Measurements from ENCODE around the gene ARRB2. TPM values are rescaled to one million over a fixed set of nuclear protein-coding genes. Genes with fewer than 3 reads are reported as not detected.
A peak's percentile ranks its signal among the peaks of the same experiment; 100 is the strongest.

Gene ARRB2
- total RNA-seq, 1 experiment from 2014 or later, result 75.3 TPM

DNA sequence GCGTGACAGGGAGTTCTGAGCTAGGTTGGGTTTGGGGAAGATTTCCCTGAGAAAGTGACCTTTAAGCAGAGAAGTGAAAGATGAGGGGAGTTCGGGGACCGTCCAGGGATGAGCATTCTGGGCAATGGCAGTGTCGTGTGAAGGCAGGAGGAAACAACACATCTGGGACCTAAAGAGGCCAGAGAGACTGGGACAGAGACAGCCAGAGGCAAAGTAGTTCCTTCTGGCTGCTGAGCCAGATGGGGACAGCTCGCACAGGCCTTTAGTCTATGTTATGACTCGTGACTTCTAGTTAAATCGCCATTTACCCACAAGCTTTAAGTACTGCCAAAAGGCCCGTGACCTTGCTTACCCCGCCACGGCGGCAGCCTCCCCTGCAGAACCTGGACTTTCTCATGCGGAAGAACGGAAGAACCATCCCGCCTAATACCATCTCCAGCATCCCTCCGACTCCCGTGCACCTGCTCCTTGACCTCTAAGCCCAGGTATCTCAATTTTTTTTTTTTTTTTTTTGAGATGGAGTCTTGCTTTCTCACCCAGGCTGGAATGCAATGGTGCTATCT, 12.3 kb downstream of the ARRB2 start:
- H3K4me1 ChIP-seq (ENCODE audit: insufficient read depth, low read length), result no peaks in the 10 kb centered on the region
- H3K36me3 Mint-ChIP-seq (ENCODE audit: insufficient read depth in 1 of 3, low read depth in 3 of 3), result peaks cover 5 to 36% (median 32%) of the 10 kb centered on the region in 3 experiments; a peak in 6 of 7 replicates
- H3K27ac Mint-ChIP-seq, result peak overlapping the region in 2 of 3 experiments; percentile 14 to 35; a peak in 2 of 7 replicates
- no peak overlapping the region for H3K14ac ChIP-seq (ENCODE audit: insufficient read depth, low read length)
- no peaks in the 10 kb centered on the region for H3K23me2 ChIP-seq (ENCODE audit: insufficient read length, low read depth, low read length, poor library complexity, severe bottlenecking)
- no peak overlapping the region for H3K4ac ChIP-seq (ENCODE audit: low read depth, low read length)
- H4K8ac ChIP-seq (replicated peaks; ENCODE audit: insufficient read length, low read depth, low read length), result no peak overlapping the region
- no CpG with 5 or more reads among the region's 16 CpGs for WGBS (ENCODE audit: extremely low coverage, insufficient read length, low lambda C conversion rate)
- no peaks in the 10 kb centered on the region; a peak in 1 of 5 replicates for H3K9me3 Mint-ChIP-seq
- H3K18ac ChIP-seq (ENCODE audit: insufficient read length, low read depth, low read length), result no peak overlapping the region
- no peak overlapping the region for H2BK15ac ChIP-seq (ENCODE audit: low read depth, low read length)
- no peak overlapping the region for H3K27ac ChIP-seq (ENCODE audit: insufficient read length, low read depth, low read length)
- no peak for TF ChIP-seq CTCF (conservative IDR thresholded peaks at IDR 0.05)
- H3K27me3 Mint-ChIP-seq (ENCODE audit: low read depth), result peaks cover 8% of the 10 kb centered on the region
- no peaks in the 10 kb centered on the region for H3K79me2 ChIP-seq (ENCODE audit: insufficient read depth, low read length)
- no peak overlapping the region for H2AK5ac ChIP-seq (ENCODE audit: insufficient read length, low read length)
- H4K5ac ChIP-seq (ENCODE audit: insufficient read length, low read depth, low read length), result no peak overlapping the region
- no peak overlapping the region for H3K9ac ChIP-seq (ENCODE audit: extremely low read depth, insufficient read length, low read length)
- no peak overlapping the region; a peak in 1 of 5 replicates for H3K4me3 Mint-ChIP-seq
- no peak overlapping the region for H3T11ph ChIP-seq (ENCODE audit: low read length)
- no peak overlapping the region for H4K91ac ChIP-seq (ENCODE audit: insufficient read length, low read depth, low read length)
- H3K4me2 ChIP-seq (ENCODE audit: insufficient read depth, insufficient read length, low read length), result no peak overlapping the region
- no peak overlapping the region for H2AFZ ChIP-seq (ENCODE audit: low read length)
- no peak for DNase-seq
- H2BK5ac ChIP-seq (ENCODE audit: insufficient read length, low read length), result no peak overlapping the region
- no peaks in the 10 kb centered on the region for H3K79me1 ChIP-seq (ENCODE audit: insufficient read depth, low read depth, low read length, poor library complexity, severe bottlenecking)
- H2BK20ac ChIP-seq (ENCODE audit: low read depth, low read length, poor library complexity, severe bottlenecking), result no peak overlapping the region
- H2BK12ac ChIP-seq (ENCODE audit: insufficient read length, low read depth, low read length), result no peak overlapping the region
- no peak overlapping the region for H3K23ac ChIP-seq (ENCODE audit: insufficient read length, low read depth, low read length)
- H3K4me1 Mint-ChIP-seq, result no peaks in the 10 kb centered on the region; a peak in 1 of 4 replicates
- H2BK120ac ChIP-seq (ENCODE audit: low read depth, low read length, poor library complexity, severe bottlenecking), result no peak overlapping the region
- no peaks in the 10 kb centered on the region for H3K27me3 ChIP-seq (ENCODE audit: insufficient read depth, low read length)
- H4K20me1 ChIP-seq (ENCODE audit: control insufficient read depth, insufficient read depth, insufficient read length), result no peaks in the 10 kb centered on the region
- H3K9me3 ChIP-seq (ENCODE audit: control insufficient read depth, low read depth, low read length), result no peaks in the 10 kb centered on the region
- H3K56ac ChIP-seq (ENCODE audit: insufficient read length, low read depth, low read length), result no peak overlapping the region
